Uterus (tissue), 4 donors: ENCODE results near the gene CCT6A. TPM values are rescaled to one million over a fixed set of nuclear protein-coding genes. Genes with fewer than 3 reads are reported as not detected.
"Not testable (repeated sequence)": the region's sequence is repeated elsewhere in the genome, so short reads cannot be mapped to it uniquely, and the experiment has no call there.

Experiments
- DNase-seq, 2 donors: peaks; one replicate each; pipeline ENCODE4 v3.0.0-alpha.2; 2019 to 2020
- H3K27ac ChIP-seq, 2 donors: fragments of 200-600 bp; sonication (generic); 1 replicate in 1 of 2; 2 replicates in 1 of 2; pipeline ENCODE4 v1.5.1; 2016 to 2018
- H3K27me3 ChIP-seq, 2 donors: fragments of 200-600 bp; sonication (generic); one replicate each; pipeline ENCODE4 v1.5.1; 2018 to 2019; ENCODE audit warnings: control low read depth in 1 of 2
- H3K36me3 ChIP-seq, 2 donors: fragments of 200-600 bp; sonication (generic); one replicate each; pipeline ENCODE4 v1.5.1; 2019; ENCODE audit warnings: control low read depth in 1 of 2
- H3K4me1 ChIP-seq, 2 donors: fragments of 200-600 bp; sonication (generic); one replicate each; pipeline ENCODE4 v1.5.1; 2018 to 2019; ENCODE audit warnings: control low read depth in 1 of 2
- H3K4me3 ChIP-seq, 2 donors: fragments of 200-600 bp; sonication (generic); 1 replicate in 1 of 2; 2 replicates in 1 of 2; pipeline ENCODE4 v1.5.1; 2018 to 2019; ENCODE audit warnings: mild to moderate bottlenecking in 1 of 2
- H3K9me3 ChIP-seq, 2 donors: fragments of 200-600 bp; sonication (generic); one replicate each; pipeline ENCODE4 v1.5.1; 2019; ENCODE audit warnings: control low read depth in 1 of 2
- CTCF ChIP-seq, 4 experiments: fragments of 200-600 bp in 2 of 4; fragments of 450-650 bp in 2 of 4; sonication (generic) in 2 of 4; IDR thresholded peaks; one replicate each; pipeline ENCODE4 v1.5.1; 2016 to 2019; ENCODE audit warnings: antibody characterized with exemption in 4 of 4, mild to moderate bottlenecking in 2 of 4, moderate library complexity in 1 of 4
- POLR2A ChIP-seq, 2 donors: fragments of 450-650 bp; IDR thresholded peaks; one replicate each; pipeline ENCODE4 v1.6.1; 2016; ENCODE audit warnings: antibody characterized with exemption in 2 of 2, mild to moderate bottlenecking in 1 of 2, moderate library complexity in 1 of 2
- intact Hi-C: fragments of 100-400 bp; cut with DNase I; formaldehyde crosslinking; loops from one replicate; pipeline ENCODE4 v1.15.1; 2023; ENCODE audit warnings: low total_unique reads
- total RNA-seq, 4 donors: library from RNA; depleted of rRNA in 3 of 4; stranded (reverse); fragments of >200 nt in 3 of 4; gene quantifications; one replicate each; pipeline versions ENCODE4 v1.1.0 to v1.2.4, GENCODE V29; 2014 to 2023
- donor health status: DM: yes; HTN: yes; CAD: no.

Gene CCT6A
- 100 to 1,000 TPM in 3 of 4 donors, 10 to 100 TPM in 1; 88.0 to 255 (median 194) TPM for total RNA-seq

GRCh38 chr7:56051339-56052191 is at the start of gene CCT6A, which contains the start of gene PSPH:
Gene CCT6A (plus strand): TSS chr7:56051765. CDS start chr7:56051849, 84 bp downstream.
Gene PSPH (minus strand): TSS chr7:56051444. CDS start chr7:56021212, 30,232 bp downstream.
- H3K27ac ChIP-seq: peak within 1 kb of the TSS; percentile 91 to 95
- no peaks in the 10 kb centered on the region for H3K4me1 ChIP-seq
- peak in 1 of 4 experiments; percentile 18 for TF ChIP-seq CTCF (IDR thresholded peaks at IDR 0.05)
- peak; percentile 64 to 86 for TF ChIP-seq POLR2A (IDR thresholded peaks at IDR 0.05)
- peak; percentile 97 to 98 for DNase-seq
- no peaks in the 10 kb centered on the region for H3K27me3 ChIP-seq
- H3K9me3 ChIP-seq: no peaks in the 10 kb centered on the region
- peak within 1 kb of the TSS; percentile 82 to 90 for H3K4me3 ChIP-seq
- H3K36me3 ChIP-seq: no peaks in the 10 kb centered on the region
- intact Hi-C loops: no loop called here

- intact Hi-C loops: loop anchor here (5.0 kb wide), 1 partner anchor 74 kb away; no protein-coding TSS in a partner anchor
- Histone ChIP-seq H3K27ac (no peak overlapping the region), H3K27me3 (no peaks in the 10 kb centered on the region), H3K4me3 (no peak overlapping the region), H3K9me3 (no peaks in the 10 kb centered on the region), H3K4me1 (no peaks in the 10 kb centered on the region), H3K36me3 (no peaks in the 10 kb centered on the region)
- no peak for DNase-seq
- no peak for TF ChIP-seq CTCF (IDR thresholded peaks at IDR 0.05)
- no peak for TF ChIP-seq POLR2A (IDR thresholded peaks at IDR 0.05)
Measured at GRCh38 chr7:56003749-56004148, 47.8 kb upstream of the CCT6A start.

GRCh38 chr7:56007167-56007652 is 44.4 kb upstream of the CCT6A start:
- no peaks in the 10 kb centered on the region for H3K27me3 ChIP-seq
- H3K9me3 ChIP-seq: no peaks in the 10 kb centered on the region
- H3K4me3 ChIP-seq: no peak overlapping the region
- H3K36me3 ChIP-seq: no peaks in the 10 kb centered on the region
- DNase-seq: no peak
- TF ChIP-seq CTCF (IDR thresholded peaks at IDR 0.05) (no peak), POLR2A (IDR thresholded peaks at IDR 0.05) (no peak)
- H3K27ac ChIP-seq: no peak overlapping the region
- intact Hi-C loops: no loop called here
- H3K4me1 ChIP-seq: no peaks in the 10 kb centered on the region

- no peak overlapping the region for H3K4me3 ChIP-seq
- DNase-seq: no peak
- H3K27ac ChIP-seq: no peak overlapping the region
- no peaks in the 10 kb centered on the region for H3K36me3 ChIP-seq
- TF ChIP-seq CTCF (IDR thresholded peaks at IDR 0.05) (no peak), POLR2A (IDR thresholded peaks at IDR 0.05) (no peak)
- no peaks in the 10 kb centered on the region for H3K4me1 ChIP-seq
- no peaks in the 10 kb centered on the region for H3K27me3 ChIP-seq
- intact Hi-C loops: no loop called here
- H3K9me3 ChIP-seq: no peaks in the 10 kb centered on the region
Measured at GRCh38 chr7:56007891-56008290, 43.7 kb upstream of the CCT6A start.

GRCh38 chr7:56009695-56010094 is 41.9 kb upstream of the CCT6A start:
- H3K4me3 ChIP-seq: no peak overlapping the region
- no peak for DNase-seq
- intact Hi-C loops: no loop called here
- no peak overlapping the region for H3K27ac ChIP-seq
- no peaks in the 10 kb centered on the region for H3K36me3 ChIP-seq
- H3K9me3 ChIP-seq: no peaks in the 10 kb centered on the region
- no peaks in the 10 kb centered on the region for H3K27me3 ChIP-seq
- no peak for TF ChIP-seq CTCF (IDR thresholded peaks at IDR 0.05)
- no peak for TF ChIP-seq POLR2A (IDR thresholded peaks at IDR 0.05)
- H3K4me1 ChIP-seq: no peaks in the 10 kb centered on the region

GRCh38 chr7:56017015-56017414 is 34.5 kb upstream of the CCT6A start:
- H3K4me3 ChIP-seq, intact Hi-C loops, H3K27ac ChIP-seq, DNase-seq, H3K9me3 ChIP-seq, H3K36me3 ChIP-seq, H3K4me1 ChIP-seq, H3K27me3 ChIP-seq: not testable (repeated sequence)
